Stimulated activated CD8-positive, alpha-beta memory T cell treated with anti-CD3 and anti-CD28 coated beads, Interleukin-4, amount 100 ng/mL, for 1 hour (primary cell): ENCODE data around the gene CD244.
"Not testable (repeated sequence)": the region's sequence is repeated elsewhere in the genome, so short reads cannot be mapped to it uniquely, and the experiment has no call there.

Experiments
- DNase-seq, 2 donors: peaks; one replicate each; pipeline ENCODE4 v3.0.0-alpha.2; 2020; ENCODE audit warnings: low read depth in 2 of 2, low spot score in 1 of 2

The CD244 gene

GRCh38 chr1:160880216-160880615, 17.5 kb upstream of the CD244 start:
- DNase-seq: no peak

DNA sequence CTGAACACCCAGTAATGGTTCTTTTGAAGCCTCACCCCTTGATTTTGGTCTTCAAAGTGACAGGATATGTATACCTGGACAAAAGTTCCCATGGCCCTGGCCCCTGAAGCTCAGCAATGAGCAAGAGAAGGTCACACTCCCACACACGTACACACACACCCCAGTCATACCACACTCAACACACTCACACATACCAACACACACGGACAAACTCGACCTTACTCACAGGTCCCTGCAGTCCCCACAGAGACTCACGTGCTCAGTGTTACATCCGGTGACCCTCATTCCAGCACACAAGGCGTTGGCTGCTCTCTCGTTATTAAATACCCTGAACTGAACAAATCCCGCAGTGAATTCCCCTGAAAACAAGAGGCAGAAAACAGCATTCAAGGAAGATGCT, 16.4 kb upstream of the CD244 start:
- no peak for DNase-seq

GRCh38 chr1:160877221-160877620, 14.5 kb upstream of the CD244 start:
- DNase-seq: no peak

GRCh38 chr1:160876311-160876710, 13.6 kb upstream of the CD244 start:
- no peak for DNase-seq

DNA sequence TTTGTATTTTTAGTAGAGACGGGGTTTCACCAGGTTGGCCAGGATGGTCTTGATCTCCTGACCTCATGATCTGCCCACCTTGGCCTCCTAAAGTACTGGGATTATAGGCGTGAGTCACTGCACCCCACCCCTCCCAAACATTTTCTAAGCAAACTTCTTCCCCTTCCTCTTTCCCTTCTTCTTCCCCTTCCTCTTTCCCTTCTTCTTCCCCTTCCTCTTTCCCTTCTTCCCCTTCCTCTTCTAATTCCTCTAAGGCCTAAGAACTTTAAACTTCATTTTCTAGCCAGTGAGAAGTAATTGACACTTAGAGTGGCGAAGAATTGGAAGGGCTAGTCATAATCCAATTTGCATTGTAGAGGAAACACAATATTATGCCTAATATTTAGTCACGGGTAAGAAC, 12.9 kb upstream of the CD244 start:
- DNase-seq: not testable (repeated sequence)

DNA sequence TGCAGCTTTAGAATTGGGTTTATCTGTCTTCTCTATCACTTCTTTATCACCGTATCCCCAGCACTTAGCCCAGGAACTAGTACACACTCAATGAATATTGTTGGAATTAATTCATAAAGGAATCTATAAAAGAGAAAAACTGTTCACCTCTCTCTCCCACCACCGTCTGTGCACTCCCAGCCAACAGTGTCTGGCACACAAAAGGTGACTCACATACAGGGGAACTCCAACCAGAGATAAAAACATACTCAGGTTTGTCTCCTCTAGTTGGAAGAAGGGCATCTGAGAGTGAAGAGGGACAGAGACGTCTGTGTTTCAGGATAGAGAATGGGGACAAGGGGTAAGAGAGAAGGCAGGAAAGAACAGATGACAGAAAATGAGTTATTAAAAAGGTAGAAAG, 12.2 kb upstream of the CD244 start:
- DNase-seq: no peak

- no peak for DNase-seq
Measured at GRCh38 chr1:160868141-160868540, 5.5 kb upstream of the CD244 start.

- not testable (repeated sequence) for DNase-seq
Measured at GRCh38 chr1:160867651-160868050, 5.0 kb upstream of the CD244 start.

DNA sequence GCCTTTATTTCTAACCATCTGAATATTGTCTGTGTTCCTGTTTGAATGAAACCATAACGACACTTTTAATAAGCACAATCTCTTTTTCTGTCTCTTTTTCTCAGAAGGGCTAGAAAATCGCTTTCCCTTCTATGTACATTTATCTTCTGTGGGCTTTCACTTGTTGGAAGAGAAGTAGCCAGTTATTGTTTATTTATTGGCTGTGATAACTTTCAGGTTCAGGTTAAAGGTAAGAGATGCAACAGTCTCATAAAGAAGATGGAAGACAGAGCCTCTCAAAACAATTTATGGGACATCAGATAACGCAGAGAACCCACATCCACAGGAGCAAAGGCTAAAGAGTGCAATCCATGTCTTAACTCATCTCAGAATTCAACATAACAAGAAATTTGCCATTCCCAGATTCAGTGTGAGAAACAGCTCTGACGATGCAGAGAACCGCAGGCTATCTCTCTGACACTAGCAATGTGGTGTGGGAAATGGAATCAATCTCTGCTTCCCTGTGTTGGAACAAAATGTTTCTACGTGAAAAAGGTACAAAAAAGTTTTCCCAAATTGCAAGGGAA, 4.1 kb upstream of the CD244 start:
- DNase-seq: no peak

DNA sequence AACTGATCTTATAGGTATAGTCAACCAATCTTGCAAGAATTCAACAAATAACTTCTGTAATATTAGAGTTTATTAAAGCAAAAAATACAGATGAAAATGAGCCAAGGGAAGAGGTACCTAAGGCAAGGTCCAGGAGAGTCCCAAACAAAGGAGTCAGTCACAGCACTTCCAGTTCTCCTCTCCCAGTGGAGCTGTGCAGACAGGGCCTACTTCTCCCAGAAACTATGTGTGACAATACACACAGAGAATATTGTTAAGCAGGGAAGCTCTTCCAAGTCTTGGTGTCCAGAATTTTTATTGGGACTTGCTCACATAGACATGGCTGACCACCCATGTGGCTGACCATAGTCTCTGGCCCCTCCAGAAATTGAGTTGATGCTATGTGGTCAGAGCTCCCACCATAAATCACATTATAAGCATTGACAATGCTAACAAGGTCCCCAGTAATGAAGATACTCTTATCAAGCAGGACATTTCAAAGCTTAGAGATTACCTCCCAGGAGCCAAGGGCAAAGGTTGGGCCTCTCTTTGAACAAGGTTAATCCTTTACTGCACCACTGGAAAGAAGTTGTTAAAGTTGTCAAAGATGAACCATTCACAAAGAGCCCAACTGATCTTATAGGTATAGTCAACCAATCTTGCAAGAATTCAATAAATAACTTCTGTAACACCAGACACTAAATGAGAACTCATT, 3.5 kb upstream of the CD244 start:
- no peak for DNase-seq

- DNase-seq: no peak
Measured at GRCh38 chr1:160865337-160865736, 2.6 kb upstream of the CD244 start.

- DNase-seq: no peak
Measured at GRCh38 chr1:160864173-160864572, 1.5 kb upstream of the CD244 start.

DNA sequence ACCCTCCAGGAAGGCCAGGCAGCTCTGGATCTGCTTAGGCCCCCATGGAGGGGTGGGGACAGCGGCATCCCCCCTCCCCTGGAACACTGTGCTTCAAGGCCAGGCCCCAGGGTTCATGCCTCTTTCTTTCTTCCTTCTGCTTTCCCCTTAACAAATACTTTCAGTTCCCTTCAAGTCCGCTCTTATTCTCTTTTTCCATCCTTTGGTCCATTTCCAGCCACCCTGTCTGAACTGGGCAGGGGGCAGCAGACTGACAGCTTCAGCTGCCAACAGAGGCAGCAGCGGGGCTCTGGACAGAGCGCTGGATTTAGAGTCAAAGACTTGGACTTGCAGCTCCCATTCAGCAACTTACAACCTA, 1.1 kb upstream of the CD244 start:
- no peak for DNase-seq

DNA sequence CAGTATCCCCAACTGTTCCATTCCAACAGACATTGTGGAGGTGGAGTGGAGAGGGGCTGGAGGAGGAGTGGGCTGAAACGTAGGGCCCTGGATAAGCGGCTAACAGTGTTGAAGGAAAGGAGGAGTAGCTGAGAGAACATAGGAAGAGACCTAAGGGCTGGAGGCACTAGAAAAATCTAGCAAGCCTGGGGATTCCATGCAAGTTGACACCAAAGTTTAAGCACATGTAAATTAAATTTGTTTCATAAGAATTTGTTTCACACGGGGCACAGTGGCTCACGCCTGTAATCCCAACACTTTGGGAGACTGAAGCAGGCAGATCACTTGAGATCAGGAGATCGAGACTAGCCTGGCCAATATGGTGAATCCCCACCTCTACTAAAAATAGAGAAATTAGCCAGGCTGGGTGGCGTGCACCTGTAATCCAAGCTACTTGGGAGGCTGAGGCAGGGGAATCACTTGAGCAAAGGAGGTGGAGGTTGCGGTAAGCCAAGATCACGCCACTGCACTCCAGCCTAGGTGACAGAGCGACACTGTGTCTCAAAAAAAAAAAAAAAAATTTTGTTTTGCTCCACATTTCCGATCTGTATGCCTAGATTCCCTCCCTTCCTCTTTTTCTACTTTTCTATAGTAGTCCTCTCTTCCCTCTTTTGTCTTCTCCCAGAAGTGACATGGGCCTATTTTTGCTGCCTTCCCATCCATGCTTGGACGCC, 530 bp upstream of the CD244 start:
- DNase-seq: no peak

GRCh38 chr1:160860840-160861505, 1.7 kb downstream of the CD244 start:
- no peak for DNase-seq

DNA sequence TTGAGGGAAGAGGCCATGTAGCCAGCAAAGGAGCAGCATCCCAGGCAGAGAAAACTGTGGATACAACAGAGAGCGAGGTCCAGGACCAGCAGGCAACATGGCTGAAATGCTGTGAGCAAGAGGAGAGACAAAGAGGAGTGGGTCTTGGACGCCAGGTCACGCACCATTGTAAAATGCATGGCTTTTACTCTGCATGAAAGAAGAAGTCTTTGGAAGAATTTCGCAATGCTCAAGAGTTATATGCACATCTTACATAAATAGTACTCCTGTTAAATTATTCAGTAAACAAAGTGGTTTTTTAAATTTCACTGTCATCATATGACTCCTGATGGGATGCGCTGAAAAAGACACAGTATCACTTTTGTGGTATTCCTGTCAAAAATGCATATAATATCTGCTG, 3.5 kb downstream of the CD244 start:
- no peak for DNase-seq

DNA sequence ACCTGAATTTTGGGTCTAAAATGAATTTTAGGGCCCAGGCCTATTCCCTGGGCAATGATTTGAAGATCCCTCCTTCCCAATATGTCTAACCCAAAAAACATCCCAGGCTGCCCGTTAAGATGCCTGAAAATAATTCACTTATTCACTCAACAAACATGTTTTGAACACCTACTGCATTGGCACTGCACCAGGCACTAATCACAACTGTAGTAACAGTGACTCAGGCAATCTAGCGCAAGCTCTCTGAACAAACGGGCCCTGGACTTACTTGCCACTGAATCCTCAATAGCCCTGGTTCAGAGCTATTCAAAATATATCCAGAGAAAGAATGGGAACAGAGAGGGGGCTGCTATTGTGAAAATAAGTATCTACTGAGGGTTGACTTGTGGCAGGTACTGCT, 4.2 kb downstream of the CD244 start:
- DNase-seq: no peak

- no peak for DNase-seq
Measured at GRCh38 chr1:160858097-160858496, 4.6 kb downstream of the CD244 start.

- no peak for DNase-seq
Measured at GRCh38 chr1:160855181-160855981, 7.3 kb downstream of the CD244 start.

- DNase-seq: no peak
Measured at GRCh38 chr1:160853754-160854153, 8.9 kb downstream of the CD244 start.

DNA sequence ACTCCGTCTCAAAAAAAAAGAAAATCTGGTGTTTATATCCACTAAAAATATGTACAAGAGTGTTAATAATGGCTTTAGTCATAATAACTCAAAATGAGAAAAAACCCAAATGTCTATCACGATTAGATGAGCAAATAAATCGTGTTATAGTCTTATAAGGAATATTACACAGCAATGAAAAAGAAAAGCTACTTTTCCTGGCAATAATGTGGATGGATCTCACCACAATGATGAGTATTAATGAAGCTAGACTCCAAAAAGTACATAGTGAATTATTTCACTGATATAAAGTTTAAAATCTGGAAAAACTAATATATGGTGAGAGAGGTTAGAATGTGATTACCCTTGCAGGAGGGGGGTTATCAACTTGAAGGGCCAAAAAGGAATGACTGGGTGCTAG, 9.7 kb downstream of the CD244 start:
- DNase-seq: no peak
